Tibial nerve (tissue), 3 donors: ENCODE data around the gene SEC31A.

ENCODE experiments used
- POLR2A ChIP-seq, 2 donors: fragments of 450-650 bp; IDR thresholded peaks; one replicate each; pipeline ENCODE4 v1.6.1; 2017; ENCODE audit warnings: antibody characterized with exemption in 2 of 2, mild to moderate bottlenecking in 2 of 2, moderate library complexity in 2 of 2
- TF ChIP-seq, protein P1 (sequence below), 5 experiments: fragments of 200-600 bp in 3 of 5; fragments of 450-650 bp in 2 of 5; sonication (generic) in 3 of 5; IDR thresholded peaks; one replicate each; pipeline ENCODE4 v1.5.1; 2016 to 2019; ENCODE audit warnings: antibody characterized with exemption in 5 of 5, mild to moderate bottlenecking in 3 of 5, moderate library complexity in 2 of 5

DNA sequence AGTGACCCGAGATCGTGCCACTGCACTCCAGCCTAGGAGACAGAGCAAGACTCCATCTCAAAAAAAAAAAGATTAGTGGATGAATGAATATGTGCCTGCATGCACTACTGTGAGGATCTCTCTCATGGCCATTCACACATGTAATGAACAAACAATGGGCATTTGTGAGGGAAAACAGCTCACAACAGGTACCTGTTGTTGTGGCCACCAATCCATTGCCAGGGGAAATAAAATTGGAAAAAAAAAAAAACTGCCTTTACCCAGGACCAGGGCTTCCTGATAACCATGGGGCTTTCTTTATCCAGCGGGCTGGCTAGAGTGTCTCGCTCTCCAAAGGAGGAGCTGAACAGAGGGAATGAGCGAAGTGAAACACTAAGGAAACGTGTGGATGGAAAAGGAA, 99.8 kb downstream of the SEC31A start:
- no peak for TF ChIP-seq POLR2A (IDR thresholded peaks at IDR 0.05)
- TF ChIP-seq, protein P1, sequence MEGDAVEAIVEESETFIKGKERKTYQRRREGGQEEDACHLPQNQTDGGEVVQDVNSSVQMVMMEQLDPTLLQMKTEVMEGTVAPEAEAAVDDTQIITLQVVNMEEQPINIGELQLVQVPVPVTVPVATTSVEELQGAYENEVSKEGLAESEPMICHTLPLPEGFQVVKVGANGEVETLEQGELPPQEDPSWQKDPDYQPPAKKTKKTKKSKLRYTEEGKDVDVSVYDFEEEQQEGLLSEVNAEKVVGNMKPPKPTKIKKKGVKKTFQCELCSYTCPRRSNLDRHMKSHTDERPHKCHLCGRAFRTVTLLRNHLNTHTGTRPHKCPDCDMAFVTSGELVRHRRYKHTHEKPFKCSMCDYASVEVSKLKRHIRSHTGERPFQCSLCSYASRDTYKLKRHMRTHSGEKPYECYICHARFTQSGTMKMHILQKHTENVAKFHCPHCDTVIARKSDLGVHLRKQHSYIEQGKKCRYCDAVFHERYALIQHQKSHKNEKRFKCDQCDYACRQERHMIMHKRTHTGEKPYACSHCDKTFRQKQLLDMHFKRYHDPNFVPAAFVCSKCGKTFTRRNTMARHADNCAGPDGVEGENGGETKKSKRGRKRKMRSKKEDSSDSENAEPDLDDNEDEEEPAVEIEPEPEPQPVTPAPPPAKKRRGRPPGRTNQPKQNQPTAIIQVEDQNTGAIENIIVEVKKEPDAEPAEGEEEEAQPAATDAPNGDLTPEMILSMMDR (IDR thresholded peaks at IDR 0.05): no peak
